H9 (cell line): ENCODE results near the gene TCEA2. TPM values are rescaled to one million over a fixed set of nuclear protein-coding genes. Genes with fewer than 3 reads are reported as not detected.
A peak's percentile ranks its signal among the peaks of the same experiment; 100 is the strongest.

Experiments used
- DNase-seq: peaks from one replicate; pipeline ENCODE4 v3.0.0-alpha.2; 2017
- H2AFZ ChIP-seq: one replicate; pipeline ENCODE4 v1.6.1; 2013; ENCODE audit warnings: mild to moderate bottlenecking, low read length, control low read depth, moderate library complexity
- H2AK5ac ChIP-seq: 2 replicates; pipeline ENCODE4 v1.6.1; 2013; ENCODE audit warnings: low read length, control low read depth, mixed read lengths; ENCODE audit not compliant: insufficient read length
- H2BK120ac ChIP-seq: one replicate; pipeline ENCODE4 v1.6.1; 2013; ENCODE audit warnings: low read depth, mild to moderate bottlenecking, low read length, control low read depth, inconsistent platforms; ENCODE audit not compliant: poor library complexity, severe bottlenecking
- H2BK12ac ChIP-seq: 2 replicates; pipeline ENCODE4 v1.6.1; 2013; ENCODE audit warnings: low read length, control low read depth, mixed read lengths, low read depth; ENCODE audit not compliant: insufficient read length
- H2BK15ac ChIP-seq: 2 replicates; pipeline ENCODE4 v1.6.1; 2013; ENCODE audit warnings: low read depth, low read length, control low read depth
- H2BK20ac ChIP-seq: one replicate; pipeline ENCODE4 v1.6.1; 2013; ENCODE audit warnings: low read depth, mild to moderate bottlenecking, low read length, control low read depth, inconsistent platforms; ENCODE audit not compliant: poor library complexity, severe bottlenecking
- H2BK5ac ChIP-seq: 2 replicates; pipeline ENCODE4 v1.6.1; 2013; ENCODE audit warnings: low read length, control low read depth, mixed read lengths; ENCODE audit not compliant: insufficient read length
- H3K14ac ChIP-seq: 2 replicates; pipeline ENCODE4 v1.6.1; 2013; ENCODE audit warnings: low read length, control low read depth; ENCODE audit not compliant: insufficient read depth
- H3K18ac ChIP-seq: 2 replicates; pipeline ENCODE4 v1.6.1; 2013; ENCODE audit warnings: low read depth, mild to moderate bottlenecking, mixed read lengths, low read length, control low read depth; ENCODE audit not compliant: insufficient read length
- H3K23ac ChIP-seq: 2 replicates; pipeline ENCODE4 v1.6.1; 2013; ENCODE audit warnings: low read length, control low read depth, mixed read lengths, low read depth; ENCODE audit not compliant: insufficient read length
- H3K23me2 ChIP-seq: 2 replicates; pipeline ENCODE4 v1.6.1; 2013; ENCODE audit warnings: low read depth, mild to moderate bottlenecking, mixed read lengths, low read length, control low read depth; ENCODE audit not compliant: insufficient read length, poor library complexity, severe bottlenecking
- H3K27ac ChIP-seq: 2 replicates; pipeline ENCODE4 v1.5.1; 2013; ENCODE audit warnings: low read length, control low read depth, mixed read lengths, low read depth; ENCODE audit not compliant: insufficient read length
- H3K27me3 ChIP-seq: 2 replicates; pipeline ENCODE4 v1.6.1; 2013; ENCODE audit warnings: low read length, control low read depth, inconsistent platforms; ENCODE audit not compliant: insufficient read depth
- H3K4ac ChIP-seq: 2 replicates; pipeline ENCODE4 v1.6.1; 2013; ENCODE audit warnings: low read depth, mild to moderate bottlenecking, control low read depth, inconsistent platforms, low read length, moderate library complexity
- H3K4me1 ChIP-seq: 2 replicates; pipeline ENCODE4 v1.6.1; 2013; ENCODE audit warnings: low read length, control low read depth, inconsistent platforms; ENCODE audit not compliant: insufficient read depth
- H3K4me2 ChIP-seq: 2 replicates; pipeline ENCODE4 v1.6.1; 2013; ENCODE audit warnings: low read length, control low read depth, mixed read lengths; ENCODE audit not compliant: insufficient read length, insufficient read depth
- H3K56ac ChIP-seq: 2 replicates; pipeline ENCODE4 v1.6.1; 2013; ENCODE audit warnings: low read depth, mild to moderate bottlenecking, mixed read lengths, low read length, control low read depth; ENCODE audit not compliant: insufficient read length
- H3K79me1 ChIP-seq: 2 replicates; pipeline ENCODE4 v1.6.1; 2013; ENCODE audit warnings: low read depth, mild to moderate bottlenecking, moderate library complexity, low read length, control low read depth, inconsistent platforms; ENCODE audit not compliant: insufficient read depth, poor library complexity, severe bottlenecking
- H3K79me2 ChIP-seq: 2 replicates; pipeline ENCODE4 v1.6.1; 2013; ENCODE audit warnings: low read length, control low read depth, inconsistent platforms; ENCODE audit not compliant: insufficient read depth
- H3K9ac ChIP-seq: 2 replicates; pipeline ENCODE4 v1.6.1; 2013; ENCODE audit warnings: low read length, control low read depth, mixed read lengths; ENCODE audit not compliant: insufficient read length; ENCODE audit errors: extremely low read depth
- H3K9me3 ChIP-seq: one replicate; pipeline ENCODE4 v1.6.1; 2013; ENCODE audit warnings: low read depth, low read length, inconsistent platforms; ENCODE audit not compliant: control insufficient read depth
- H3T11ph ChIP-seq: one replicate; pipeline ENCODE4 v1.6.1; 2013; ENCODE audit warnings: mild to moderate bottlenecking, low read length, control low read depth, inconsistent platforms
- H4K20me1 ChIP-seq: one replicate; pipeline ENCODE4 v1.6.1; 2013; ENCODE audit not compliant: control insufficient read depth, insufficient read length, insufficient read depth
- H4K5ac ChIP-seq: 2 replicates; pipeline ENCODE4 v1.6.1; 2013; ENCODE audit warnings: low read depth, mild to moderate bottlenecking, mixed read lengths, low read length, control low read depth; ENCODE audit not compliant: insufficient read length
- H4K8ac ChIP-seq: replicated peaks from 2 replicates; pipeline ENCODE4 v1.6.1; 2013; ENCODE audit warnings: low read length, control low read depth, mixed read lengths, low read depth; ENCODE audit not compliant: insufficient read length
- H4K91ac ChIP-seq: 2 replicates; pipeline ENCODE4 v1.6.1; 2013; ENCODE audit warnings: low read depth, mild to moderate bottlenecking, moderate library complexity, mixed read lengths, low read length, control low read depth; ENCODE audit not compliant: insufficient read length
- H3K27ac Mint-ChIP-seq, 3 experiments: 2 replicates in 2 of 3; 3 replicates in 1 of 3; pipeline ENCODE4 v1.8.0; 2020 to 2021; ENCODE audit warnings: mixed read lengths in 3 of 3, mild to moderate bottlenecking in 1 of 3, moderate library complexity in 1 of 3
- H3K27me3 Mint-ChIP-seq: 2 replicates; pipeline ENCODE4 v1.8.0; 2021; ENCODE audit warnings: low read depth, mild to moderate bottlenecking, moderate library complexity, mixed read lengths
- H3K36me3 Mint-ChIP-seq, 3 experiments: 2 replicates in 2 of 3; 3 replicates in 1 of 3; pipeline ENCODE4 v1.8.0; 2020 to 2021; ENCODE audit warnings: low read depth in 3 of 3, mixed read lengths in 3 of 3; ENCODE audit not compliant: insufficient read depth in 1 of 3
- H3K4me1 Mint-ChIP-seq, 2 experiments: 2 replicates each; pipeline ENCODE4 v1.8.0; 2020; ENCODE audit warnings: mixed read lengths in 2 of 2
- H3K4me3 Mint-ChIP-seq, 2 experiments: 2 replicates in 1 of 2; 3 replicates in 1 of 2; pipeline ENCODE4 v1.8.0; 2020 to 2021; ENCODE audit warnings: mild to moderate bottlenecking in 2 of 2, mixed read lengths in 2 of 2, moderate library complexity in 1 of 2
- H3K9me3 Mint-ChIP-seq, 2 experiments: 2 replicates in 1 of 2; 3 replicates in 1 of 2; pipeline ENCODE4 v1.8.0; 2020; ENCODE audit warnings: mild to moderate bottlenecking in 2 of 2, mixed read lengths in 2 of 2, moderate library complexity in 1 of 2
- WGBS: extraction: QIAGEN DNeasy Blood & Tissue Kit; methylation state at CpG from one replicate; pipeline ENCODE4 v1.1.7; 2013; ENCODE audit warnings: missing lambda C conversion rate, low lambda C conversion rate, mixed read lengths; ENCODE audit not compliant: insufficient read length; ENCODE audit errors: extremely low coverage; 5-methylcytosine and 5-hydroxymethylcytosine counted together
- total RNA-seq: library from RNA; stranded (reverse); gene quantifications from 2 replicates; pipeline ENCODE4 v1.2.1, GENCODE V29; 2021
- TF ChIP-seq, protein P1 (sequence below): fragments of 200-600 bp; sonication (generic); conservative IDR thresholded peaks from 3 replicates; pipeline ENCODE4 v1.8.0; 2021; ENCODE audit warnings: antibody characterized with exemption, mild to moderate bottlenecking

The TCEA2 gene
- total RNA-seq, 1 experiment from 2014 or later, result 51.7 TPM

DNA sequence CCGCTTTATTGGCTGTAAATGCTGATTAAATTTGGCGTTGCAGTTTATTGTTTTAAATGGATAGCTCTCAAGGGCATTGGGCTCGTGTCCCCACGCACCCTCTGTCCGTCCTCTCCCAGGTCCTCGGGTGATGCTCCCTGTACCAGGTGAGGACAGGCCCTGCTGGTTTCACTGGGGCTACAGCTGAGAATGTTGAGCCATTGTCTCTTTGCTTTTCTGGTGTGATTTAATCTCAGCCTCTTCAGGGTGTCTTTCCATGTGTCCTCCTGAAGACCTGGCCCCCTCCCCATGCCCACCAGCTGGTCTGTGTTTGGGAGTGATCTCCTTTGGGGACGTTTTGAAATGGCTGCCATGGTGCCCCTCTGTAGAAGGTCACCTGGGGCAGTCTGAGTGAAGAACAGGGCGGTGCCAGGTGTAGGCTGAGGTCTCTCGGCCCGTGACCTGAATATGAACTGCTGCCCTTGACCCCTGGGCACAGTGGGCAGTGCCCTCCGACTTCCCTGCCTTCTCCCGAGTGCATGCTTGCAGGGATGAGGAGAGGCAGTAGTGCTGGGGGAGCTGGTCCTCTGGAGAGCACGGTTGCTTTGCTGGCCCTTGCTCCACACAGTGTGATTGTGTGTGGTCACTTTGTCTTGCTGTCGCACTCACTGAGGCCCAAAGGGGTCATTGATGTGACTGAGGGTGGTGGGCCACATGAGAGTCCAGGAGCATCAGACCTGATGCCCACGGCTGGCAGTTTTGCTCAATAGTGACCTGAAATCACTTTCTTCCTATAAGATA, 39.4 kb upstream of the TCEA2 start:
- H4K20me1 ChIP-seq, result no peaks in the 10 kb centered on the region
- H3K79me1 ChIP-seq, result no peaks in the 10 kb centered on the region
- no CpG with 5 or more reads among the region's 15 CpGs for WGBS
- no peak for DNase-seq
- H3K23ac ChIP-seq, result no peak overlapping the region
- H2BK20ac ChIP-seq, result no peak overlapping the region
- TF ChIP-seq, protein P1, sequence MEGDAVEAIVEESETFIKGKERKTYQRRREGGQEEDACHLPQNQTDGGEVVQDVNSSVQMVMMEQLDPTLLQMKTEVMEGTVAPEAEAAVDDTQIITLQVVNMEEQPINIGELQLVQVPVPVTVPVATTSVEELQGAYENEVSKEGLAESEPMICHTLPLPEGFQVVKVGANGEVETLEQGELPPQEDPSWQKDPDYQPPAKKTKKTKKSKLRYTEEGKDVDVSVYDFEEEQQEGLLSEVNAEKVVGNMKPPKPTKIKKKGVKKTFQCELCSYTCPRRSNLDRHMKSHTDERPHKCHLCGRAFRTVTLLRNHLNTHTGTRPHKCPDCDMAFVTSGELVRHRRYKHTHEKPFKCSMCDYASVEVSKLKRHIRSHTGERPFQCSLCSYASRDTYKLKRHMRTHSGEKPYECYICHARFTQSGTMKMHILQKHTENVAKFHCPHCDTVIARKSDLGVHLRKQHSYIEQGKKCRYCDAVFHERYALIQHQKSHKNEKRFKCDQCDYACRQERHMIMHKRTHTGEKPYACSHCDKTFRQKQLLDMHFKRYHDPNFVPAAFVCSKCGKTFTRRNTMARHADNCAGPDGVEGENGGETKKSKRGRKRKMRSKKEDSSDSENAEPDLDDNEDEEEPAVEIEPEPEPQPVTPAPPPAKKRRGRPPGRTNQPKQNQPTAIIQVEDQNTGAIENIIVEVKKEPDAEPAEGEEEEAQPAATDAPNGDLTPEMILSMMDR, result no peak
- Mint-ChIP-seq H3K27me3 (no peaks in the 10 kb centered on the region), H3K27ac (peak overlapping the region in 2 of 3 experiments; percentile 75 to 76; a peak in 2 of 7 replicates), H3K36me3 (peaks cover 43 to 84% (median 80%) of the 10 kb centered on the region in 3 experiments), H3K4me3 (no peak overlapping the region; a peak in 1 of 5 replicates), H3K4me1 (no peaks in the 10 kb centered on the region), H3K9me3 (no peaks in the 10 kb centered on the region; a peak in 1 of 5 replicates)
- no peak overlapping the region for H4K91ac ChIP-seq
- no peak overlapping the region for H2BK12ac ChIP-seq
- H3K9me3 ChIP-seq, result no peaks in the 10 kb centered on the region
- H3K27ac ChIP-seq, result no peak overlapping the region
- no peaks in the 10 kb centered on the region for H3K27me3 ChIP-seq
- no peaks in the 10 kb centered on the region for H3K79me2 ChIP-seq
- H3K14ac ChIP-seq, result no peak overlapping the region
- H4K5ac ChIP-seq, result no peak overlapping the region
- no peak overlapping the region for H2AFZ ChIP-seq
- H3K4me1 ChIP-seq, result no peaks in the 10 kb centered on the region
- H3K9ac ChIP-seq, result no peak overlapping the region
- no peak overlapping the region for H4K8ac ChIP-seq
- no peak overlapping the region for H3T11ph ChIP-seq
- H3K4me2 ChIP-seq, result no peak overlapping the region
- no peak overlapping the region for H2AK5ac ChIP-seq
- no peak overlapping the region for H2BK120ac ChIP-seq
- no peak overlapping the region for H3K56ac ChIP-seq
- no peaks in the 10 kb centered on the region for H3K23me2 ChIP-seq
- no peak overlapping the region for H3K4ac ChIP-seq
- no peak overlapping the region for H3K18ac ChIP-seq
- no peak overlapping the region for H2BK5ac ChIP-seq
- no peak overlapping the region for H2BK15ac ChIP-seq
